HG03135 (cell line): ENCODE results near the gene SLC7A1.
A peak's percentile ranks its signal among the peaks of the same experiment; 100 is the strongest.
"Not testable (repeated sequence)": the region's sequence is repeated elsewhere in the genome, so short reads cannot be mapped to it uniquely, and the experiment has no call there.

Experiments
- ATAC-seq: cut with Tn5 transposase; IDR thresholded peaks from one replicate; pipeline ENCODE4 v1.9.1; 2021; ENCODE audit warnings: mild to moderate bottlenecking, moderate library complexity; ENCODE audit not compliant: unreplicated experiment

SLC7A1 gene

GRCh38 chr13:29595380-29596063, at the start of gene SLC7A1:
Gene SLC7A1 (minus strand): TSS chr13:29595688. CDS start chr13:29536188, 59,500 bp downstream.
- ATAC-seq: peak; percentile 86

- no peak for ATAC-seq
Observed at GRCh38 chr13:29640665-29641064, 45.2 kb upstream of the SLC7A1 start.

- ATAC-seq: not testable (repeated sequence)
Observed at GRCh38 chr13:29636831-29637230, 41.3 kb upstream of the SLC7A1 start.

- ATAC-seq: no peak
Observed at GRCh38 chr13:29624997-29625396, 29.5 kb upstream of the SLC7A1 start.

GRCh38 chr13:29621841-29622240, 26.4 kb upstream of the SLC7A1 start:
- ATAC-seq: no peak

- no peak for ATAC-seq
Observed at GRCh38 chr13:29621051-29621800, 25.7 kb upstream of the SLC7A1 start.

GRCh38 chr13:29619995-29620394, 24.5 kb upstream of the SLC7A1 start:
- ATAC-seq: no peak

- ATAC-seq: no peak
Observed at GRCh38 chr13:29613101-29613500, 17.6 kb upstream of the SLC7A1 start.

GRCh38 chr13:29607465-29607864, 12.0 kb upstream of the SLC7A1 start:
- ATAC-seq: no peak

GRCh38 chr13:29605860-29606526, 10.5 kb upstream of the SLC7A1 start:
- ATAC-seq: no peak

GRCh38 chr13:29598321-29598720, 2.8 kb upstream of the SLC7A1 start:
- no peak for ATAC-seq

- no peak for ATAC-seq
Observed at GRCh38 chr13:29597706-29598105, 2.2 kb upstream of the SLC7A1 start.

- ATAC-seq: no peak
Observed at GRCh38 chr13:29597246-29597645, 1.8 kb upstream of the SLC7A1 start.

GRCh38 chr13:29596064-29596418, 553 bp upstream of the SLC7A1 start:
- ATAC-seq: no peak

GRCh38 chr13:29594710-29595379, 643 bp downstream of the SLC7A1 start:
- peak; percentile 44 for ATAC-seq

- ATAC-seq: peak; percentile 27
Observed at GRCh38 chr13:29594303-29594709, 1.2 kb downstream of the SLC7A1 start.

GRCh38 chr13:29593605-29594297, 1.7 kb downstream of the SLC7A1 start:
- ATAC-seq: no peak

GRCh38 chr13:29591310-29591709, 4.2 kb downstream of the SLC7A1 start:
- no peak for ATAC-seq

- ATAC-seq: no peak
Observed at GRCh38 chr13:29589967-29590366, 5.5 kb downstream of the SLC7A1 start.

GRCh38 chr13:29589234-29589633, 6.3 kb downstream of the SLC7A1 start:
- ATAC-seq: no peak

GRCh38 chr13:29587645-29588044, 7.8 kb downstream of the SLC7A1 start:
- no peak for ATAC-seq
